ENCODE measurements around the gene GADD45GIP1. TPM values are rescaled to one million over a fixed set of nuclear protein-coding genes. Genes with fewer than 3 reads are reported as not detected.

Gene GADD45GIP1
- total RNA-seq, 1 donor = 15.2 TPM

- peaks cover 67% of the 10 kb centered on the region for H3K79me2 ChIP-seq (ENCODE audit: insufficient read depth, low read length)
These were observed 10.1 kb downstream of the GADD45GIP1 start for GRCh38 chr19:12946731-12947496.

GRCh38 chr19:12946092-12946721 is 10.8 kb downstream of the GADD45GIP1 start:
- peak; percentile 97 for DNase-seq (ENCODE audit: insufficient read length, low spot score, missing footprints)
- no peak for TF ChIP-seq CTCF (IDR thresholded peaks at IDR 0.05; ENCODE audit: extremely low read depth, low read depth, low read length)
- H2AFZ ChIP-seq (ENCODE audit: low read length) = no peak overlapping the region

More at GRCh38 chr19:12946731-12947496, 10.1 kb downstream of the GADD45GIP1 start:
- TF ChIP-seq CTCF (IDR thresholded peaks at IDR 0.05; ENCODE audit: extremely low read depth, low read depth, low read length) = no peak
- Histone ChIP-seq H3K9me3 (ENCODE audit: low read depth, low read length) (no peaks in the 10 kb centered on the region), H3K4me1 (ENCODE audit: insufficient read depth, low read length) (peaks cover 12% of the 10 kb centered on the region), H3K36me3 (ENCODE audit: insufficient read depth, low read length) (peaks cover 73% of the 10 kb centered on the region), H4K20me1 (ENCODE audit: insufficient read depth, low read length) (peaks cover 25% of the 10 kb centered on the region), H3K4me3 (ENCODE audit: insufficient read depth, low read length) (peak overlapping the region; percentile 73), H3K4me2 (ENCODE audit: insufficient read depth, low read length) (peak overlapping the region; percentile 93), H3K27ac (ENCODE audit: low read depth, low read length) (peak overlapping the region; percentile 81), H2AFZ (ENCODE audit: low read length) (no peak overlapping the region), H3K27me3 (ENCODE audit: insufficient read depth, low read length) (no peaks in the 10 kb centered on the region)
- peak; percentile 37 for DNase-seq (ENCODE audit: insufficient read length, low spot score, missing footprints)

GRCh38 chr19:12945479-12946091 is 11.4 kb downstream of the GADD45GIP1 start, which contains the start of gene RAD23A:
TSS of gene RAD23A (plus strand) at chr19:12945862. CDS start at chr19:12945949, 87 bp downstream.
- H4K20me1 ChIP-seq (ENCODE audit: insufficient read depth, low read length) = peaks cover 37% of the 10 kb centered on the region
- DNase-seq (ENCODE audit: insufficient read length, low spot score, missing footprints) = peak; percentile 99
- no peak for TF ChIP-seq CTCF (IDR thresholded peaks at IDR 0.05; ENCODE audit: extremely low read depth, low read depth, low read length)
- no peaks in the 10 kb centered on the region for H3K9me3 ChIP-seq (ENCODE audit: low read depth, low read length)
- H3K4me1 ChIP-seq (ENCODE audit: insufficient read depth, low read length) = peaks cover 15% of the 10 kb centered on the region
- H3K27ac ChIP-seq (ENCODE audit: low read depth, low read length) = peak within 1 kb of the TSS; percentile 81
- H3K4me3 ChIP-seq (ENCODE audit: insufficient read depth, low read length) = peak within 1 kb of the TSS; percentile 73
- peaks cover 70% of the 10 kb centered on the region for H3K79me2 ChIP-seq (ENCODE audit: insufficient read depth, low read length)
- peak within 1 kb of the TSS; percentile 93 for H3K4me2 ChIP-seq (ENCODE audit: insufficient read depth, low read length)
- H3K27me3 ChIP-seq (ENCODE audit: insufficient read depth, low read length) = no peaks in the 10 kb centered on the region
- H2AFZ ChIP-seq (ENCODE audit: low read length) = no peak within 1 kb of the TSS
- peaks cover 76% of the 10 kb centered on the region for H3K36me3 ChIP-seq (ENCODE audit: insufficient read depth, low read length)

More at GRCh38 chr19:12946092-12946721, 10.8 kb downstream of the GADD45GIP1 start:
- Histone ChIP-seq H3K4me2 (ENCODE audit: insufficient read depth, low read length) (peak overlapping the region; percentile 93), H3K4me3 (ENCODE audit: insufficient read depth, low read length) (peak overlapping the region; percentile 73), H3K79me2 (ENCODE audit: insufficient read depth, low read length) (peaks cover 70% of the 10 kb centered on the region), H3K9me3 (ENCODE audit: low read depth, low read length) (no peaks in the 10 kb centered on the region), H4K20me1 (ENCODE audit: insufficient read depth, low read length) (peaks cover 31% of the 10 kb centered on the region), H3K27ac (ENCODE audit: low read depth, low read length) (peak overlapping the region; percentile 81), H3K36me3 (ENCODE audit: insufficient read depth, low read length) (peaks cover 75% of the 10 kb centered on the region), H3K4me1 (ENCODE audit: insufficient read depth, low read length) (peaks cover 11% of the 10 kb centered on the region), H3K27me3 (ENCODE audit: insufficient read depth, low read length) (no peaks in the 10 kb centered on the region)

Measured in osteoblast (primary cell).